AG09309 (cell line): Measurements from ENCODE around the gene LDB2.

Experiments
- DNase-seq: peaks from one replicate; pipeline ENCODE4 v3.0.0-alpha.2; 2010; ENCODE audit warnings: low read depth
- H3K4me3 ChIP-seq: 2 replicates; pipeline ENCODE4 v1.5.1; 2011; ENCODE audit warnings: mild to moderate bottlenecking, low read depth, low read length, moderate library complexity; ENCODE audit not compliant: control insufficient read depth
- CTCF ChIP-seq: IDR thresholded peaks from 2 replicates; pipeline ENCODE4 v1.5.1; 2011; ENCODE audit warnings: mild to moderate bottlenecking, low read depth, low read length, inconsistent platforms; ENCODE audit not compliant: insufficient read depth, control insufficient read depth; ENCODE audit errors: missing control alignments

LDB2 gene

DNA sequence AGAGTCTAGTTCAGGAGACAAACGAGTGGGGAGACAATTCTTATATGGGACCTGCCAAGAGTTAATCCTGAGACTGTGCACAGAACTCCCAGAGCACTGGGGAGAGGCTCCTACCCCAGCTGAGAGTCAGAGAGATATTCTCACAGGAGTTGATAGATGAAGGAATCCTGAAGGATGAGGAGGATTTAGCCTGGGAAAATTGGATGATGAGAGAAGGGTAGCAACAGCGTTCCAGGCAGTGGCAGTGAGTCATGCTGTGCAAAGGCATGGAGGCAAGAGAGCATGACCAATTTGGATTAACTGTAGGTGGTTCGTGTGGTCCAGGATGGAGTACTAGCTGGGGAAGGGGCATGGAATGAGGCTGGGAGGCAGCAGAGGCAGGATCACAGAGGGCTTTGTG lies 318.6 kb downstream of the LDB2 start:
- H3K4me3 ChIP-seq: no peak overlapping the region
- no peak for DNase-seq
- TF ChIP-seq CTCF: no peak

DNA sequence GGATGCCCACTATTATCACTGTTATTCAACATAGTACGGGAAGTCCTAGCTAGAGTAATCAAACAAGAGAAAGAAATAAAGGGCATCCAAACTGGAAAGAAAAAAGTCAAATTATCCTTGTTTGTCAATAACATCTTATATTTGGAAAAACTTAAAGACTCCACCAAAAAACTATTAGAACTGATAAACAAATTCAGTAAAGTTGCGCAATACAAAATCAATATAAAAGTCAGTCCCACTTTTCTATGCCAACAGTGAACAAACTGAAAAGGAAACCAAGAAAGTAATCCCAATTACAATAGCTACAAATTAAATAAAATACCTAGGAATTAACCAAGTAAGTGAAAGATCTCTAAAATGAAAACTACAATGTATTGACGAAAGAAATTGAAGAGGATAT lies 321.3 kb downstream of the LDB2 start:
- no peak for TF ChIP-seq CTCF
- H3K4me3 ChIP-seq: no peak overlapping the region
- no peak for DNase-seq

DNA sequence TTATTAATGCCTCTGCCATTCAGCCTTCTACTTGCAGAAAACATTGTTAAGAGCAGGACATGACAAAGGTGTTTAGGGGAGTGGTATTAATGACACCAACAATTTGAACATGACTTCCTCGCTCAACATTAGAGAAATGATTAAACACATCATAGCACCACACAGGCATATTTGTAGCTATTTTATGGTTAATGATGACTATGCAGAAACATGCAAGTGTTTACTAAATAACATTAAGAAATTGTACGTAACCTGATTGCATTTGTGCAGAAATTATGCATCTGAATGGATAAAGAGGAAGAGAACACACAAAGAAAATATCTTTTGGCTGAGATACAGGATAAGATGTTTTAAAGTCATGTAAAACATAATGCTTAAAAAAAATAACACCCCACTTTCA lies 323.5 kb downstream of the LDB2 start:
- DNase-seq: no peak

DNA sequence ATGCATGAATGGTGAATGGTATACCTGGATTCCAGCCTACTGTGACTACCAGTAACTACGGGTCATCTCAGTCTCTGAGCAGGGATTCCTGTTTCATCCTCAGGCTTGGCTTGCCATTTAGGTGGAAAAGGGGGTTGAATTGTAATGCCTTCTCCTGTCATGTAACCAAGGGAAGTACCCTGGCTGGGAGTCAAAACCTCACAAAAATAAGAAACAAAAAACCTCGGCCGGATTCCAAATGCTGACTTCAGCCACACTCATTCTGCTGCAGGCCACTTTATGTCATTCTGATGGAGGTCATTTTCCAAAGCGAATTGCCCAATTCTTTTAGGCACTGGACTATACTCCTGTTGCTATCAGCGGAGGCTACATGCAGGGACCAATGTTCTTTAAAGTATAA lies 324.7 kb downstream of the LDB2 start:
- H3K4me3 ChIP-seq: no peak overlapping the region
- TF ChIP-seq CTCF: no peak
- peak; percentile 35 for DNase-seq

More for the DNA sequence above, 323.5 kb downstream of the LDB2 start:
- H3K4me3 ChIP-seq: no peak overlapping the region
- no peak for TF ChIP-seq CTCF

- no peak for TF ChIP-seq CTCF
- DNase-seq: no peak
- H3K4me3 ChIP-seq: no peak overlapping the region
Observed at GRCh38 chr4:16573206-16573605, 325.2 kb downstream of the LDB2 start.

DNA sequence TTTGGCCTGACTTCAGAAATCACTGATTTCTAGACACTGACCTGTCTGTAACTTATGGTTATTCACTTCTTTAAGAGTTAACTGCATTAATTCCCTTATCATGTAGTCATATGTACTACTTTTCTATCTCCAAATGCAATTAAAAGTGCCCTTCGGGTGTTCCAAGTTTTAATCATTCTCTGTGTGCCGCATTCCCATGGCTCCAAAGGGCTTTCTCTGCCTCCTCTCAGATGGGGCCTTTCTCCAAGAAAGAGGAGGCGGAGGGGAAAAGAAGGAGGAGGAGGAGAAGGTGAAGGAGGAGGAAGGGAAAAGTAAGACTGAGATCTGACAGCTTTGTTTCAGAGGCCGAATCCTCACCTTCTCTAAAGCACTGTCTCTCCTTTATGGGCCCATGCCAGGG lies 325.8 kb downstream of the LDB2 start:
- DNase-seq: no peak
- H3K4me3 ChIP-seq: no peak overlapping the region
- TF ChIP-seq CTCF: no peak

DNA sequence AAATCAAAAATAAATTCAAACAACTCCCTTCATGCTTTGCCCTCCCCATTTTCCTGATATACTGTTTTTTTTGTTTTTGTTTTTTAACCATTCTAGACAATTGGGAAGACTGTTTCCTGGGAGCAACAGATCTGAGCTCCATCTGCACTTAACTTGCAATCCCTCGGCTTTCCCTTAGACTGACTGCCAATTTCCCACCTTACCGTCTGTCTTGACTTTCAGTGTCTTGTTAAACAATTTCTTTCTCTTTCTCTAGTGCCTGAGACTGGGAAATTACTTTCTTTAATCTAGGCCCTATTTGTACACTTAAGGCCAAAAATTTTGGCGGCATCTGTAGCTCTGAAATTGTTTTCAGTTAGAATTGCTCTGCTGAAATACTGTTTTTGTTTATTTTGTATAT lies 326.3 kb downstream of the LDB2 start:
- TF ChIP-seq CTCF: no peak
- DNase-seq: no peak
- no peak overlapping the region for H3K4me3 ChIP-seq
